DND-41 (cell line): ENCODE results near the gene GALE.

Experiments used
- CTCF ChIP-seq: IDR thresholded peaks from 2 replicates; pipeline ENCODE4 v1.5.1; 2012; ENCODE audit warnings: borderline replicate concordance, low read length, moderate library complexity, mild to moderate bottlenecking; ENCODE audit not compliant: poor library complexity, severe bottlenecking; ENCODE audit errors: extremely low read depth
- EZH2 ChIP-seq: IDR thresholded peaks from 3 replicates; pipeline ENCODE4 v1.6.1; 2012; ENCODE audit warnings: borderline replicate concordance, low read depth, mild to moderate bottlenecking, moderate library complexity, low read length, inconsistent platforms; ENCODE audit not compliant: severe bottlenecking

DNA sequence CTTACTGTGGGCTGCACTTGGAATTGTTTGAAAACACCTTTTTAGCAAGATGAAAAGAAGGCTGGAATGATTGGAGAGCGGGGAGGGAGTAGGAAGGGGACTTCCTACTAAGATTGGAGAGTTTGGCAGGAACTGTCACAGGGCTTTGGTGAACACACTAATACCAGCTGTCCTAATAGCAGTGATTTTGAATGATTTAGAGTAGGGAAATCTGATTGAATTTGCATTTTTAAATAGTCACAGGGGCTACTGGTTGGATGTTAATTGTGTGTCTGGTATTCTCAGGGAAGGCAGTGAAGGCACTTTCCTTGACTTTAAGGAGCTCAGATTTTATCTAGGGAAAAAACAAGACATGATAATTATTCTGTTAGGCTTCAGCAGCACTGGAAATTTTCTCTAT, 27.2 kb upstream of the GALE start:
- no peak for TF ChIP-seq EZH2
- no peak for TF ChIP-seq CTCF
